Stimulated activated CD8-positive, alpha-beta memory T cell treated with anti-CD3 and anti-CD28 coated beads, Interleukin-7, amount 100 ng/mL, for 48 hours (primary cell): ENCODE measurements around the gene SLC27A4.

Experiments
- DNase-seq, 2 donors: peaks; one replicate each; pipeline ENCODE4 v3.0.0-alpha.2; 2020; ENCODE audit warnings: low read depth in 1 of 2; ENCODE audit errors: extremely low read depth in 1 of 2

SLC27A4 gene

DNA sequence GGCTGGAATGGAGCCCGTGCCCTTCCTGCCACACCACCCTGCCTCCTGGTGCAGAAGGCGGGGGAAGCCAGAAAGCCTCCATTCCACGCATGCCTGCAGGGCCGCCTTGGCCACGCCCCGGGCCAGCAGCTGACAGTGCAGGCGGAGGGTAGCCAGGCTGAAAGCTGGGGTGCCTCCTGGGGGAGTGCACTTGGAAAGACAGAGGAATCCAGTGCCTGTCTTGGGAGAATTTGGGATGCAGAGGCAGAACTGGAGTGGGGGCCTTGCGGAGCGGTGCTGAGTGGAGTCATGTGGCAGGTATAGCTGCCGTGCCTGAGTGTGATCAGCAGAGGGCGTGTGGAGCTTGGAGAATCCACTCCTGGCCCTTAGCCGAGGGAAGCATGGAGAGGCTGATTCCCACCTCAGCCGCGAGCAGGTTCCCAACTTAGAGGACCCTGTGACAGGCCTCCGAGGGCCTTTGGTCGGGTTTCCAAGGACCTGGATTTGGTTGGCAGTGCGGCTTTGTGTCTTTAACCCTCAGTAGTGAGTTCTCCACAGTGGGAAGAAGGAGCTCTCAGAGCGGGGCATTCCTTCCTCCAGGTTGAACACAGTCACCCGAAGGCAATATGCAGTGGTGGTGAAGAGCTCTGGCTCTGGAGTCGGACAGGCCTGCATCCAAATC is 21.8 kb downstream of the SLC27A4 start:
- DNase-seq, result peak; percentile 20 to 52

DNA sequence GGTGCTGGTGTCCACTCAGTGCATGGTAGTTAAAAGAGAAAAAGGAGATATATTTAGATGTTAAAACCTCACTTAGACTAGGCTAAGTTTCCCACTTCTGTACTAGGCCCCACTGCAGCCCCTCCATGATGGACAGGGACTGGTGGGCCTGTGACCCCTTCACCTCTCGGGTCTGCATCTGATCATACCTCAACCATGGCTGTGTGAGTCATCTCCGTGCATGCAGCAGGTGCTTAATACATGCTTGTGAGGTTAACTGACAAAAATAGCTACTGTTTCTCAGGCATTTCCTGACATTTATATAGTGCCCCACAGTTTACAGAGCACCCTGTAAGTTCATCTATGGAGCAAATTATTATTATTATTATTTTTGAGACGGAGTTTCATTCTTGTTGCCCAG is 22.4 kb downstream of the SLC27A4 start:
- no peak for DNase-seq

DNA sequence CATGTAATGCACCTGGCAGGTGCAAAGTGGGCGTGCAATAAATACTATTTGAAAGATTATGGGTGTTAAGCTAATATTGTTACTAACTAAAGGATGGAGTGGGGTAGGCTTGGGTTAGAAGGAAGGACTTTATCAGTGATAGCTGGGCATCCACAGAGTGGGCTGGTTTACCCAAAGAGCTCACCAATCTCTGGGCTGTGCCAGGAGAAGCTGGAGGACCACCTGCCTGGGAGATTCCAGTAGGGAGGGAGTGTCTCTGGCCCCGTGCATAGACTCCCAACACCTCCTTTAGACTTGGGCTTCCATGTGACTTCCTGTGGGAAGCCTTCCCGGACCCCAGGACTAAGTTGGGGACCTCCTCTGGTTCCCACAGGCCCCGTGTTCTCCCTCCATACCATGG is 25.2 kb downstream of the SLC27A4 start:
- no peak for DNase-seq

DNA sequence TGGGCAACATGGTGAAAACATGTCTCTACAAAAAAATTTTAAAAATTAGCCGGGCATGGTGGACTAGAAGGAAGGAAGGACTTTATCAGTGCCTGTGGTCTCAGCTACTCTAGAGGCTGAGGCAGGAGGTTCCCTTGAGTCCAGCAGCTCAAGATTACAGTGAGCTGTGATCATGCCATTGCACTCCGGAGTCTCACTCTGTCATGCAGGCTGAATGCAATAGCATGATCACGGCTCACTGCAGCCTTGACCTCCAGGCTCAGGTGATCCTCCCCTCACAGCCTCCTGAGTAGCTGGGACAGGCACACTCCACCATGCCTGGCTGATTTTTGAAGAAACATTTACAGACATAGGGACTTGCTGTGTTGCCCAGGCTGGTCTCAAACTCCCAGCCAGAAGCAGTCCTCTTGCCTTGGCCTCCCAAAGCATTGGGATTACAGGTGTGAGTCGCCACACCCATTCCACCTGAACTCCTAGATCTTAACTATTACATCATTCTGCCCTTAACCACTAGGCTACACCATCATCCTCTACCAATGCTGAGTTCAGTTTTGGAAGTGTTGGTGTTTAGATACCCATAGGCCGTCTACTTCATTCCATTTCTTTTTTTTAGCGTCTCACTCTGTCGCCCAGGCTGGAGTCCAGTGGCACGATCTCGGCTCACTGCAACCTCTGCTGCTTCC is 28.8 kb downstream of the SLC27A4 start:
- DNase-seq, result no peak

DNA sequence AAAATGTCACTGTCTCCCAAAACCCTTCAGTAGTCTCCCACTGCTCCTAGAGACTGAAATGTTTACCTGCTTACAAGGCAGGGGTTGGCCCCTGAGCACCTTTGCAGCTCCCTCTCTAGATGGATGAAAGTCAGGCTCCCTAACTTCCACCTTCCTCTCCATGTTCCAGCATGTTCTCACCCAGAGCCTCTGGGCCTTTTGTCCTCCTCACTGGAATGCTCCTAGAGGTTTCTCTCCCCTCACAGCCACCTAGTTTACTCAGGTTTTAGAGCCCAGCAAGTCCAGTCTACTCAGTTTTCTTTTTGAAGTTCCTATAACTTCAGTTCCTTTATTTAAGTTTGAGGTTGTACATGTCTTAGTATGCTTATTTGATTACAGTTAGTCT is 30.0 kb downstream of the SLC27A4 start:
- DNase-seq, result no peak

DNA sequence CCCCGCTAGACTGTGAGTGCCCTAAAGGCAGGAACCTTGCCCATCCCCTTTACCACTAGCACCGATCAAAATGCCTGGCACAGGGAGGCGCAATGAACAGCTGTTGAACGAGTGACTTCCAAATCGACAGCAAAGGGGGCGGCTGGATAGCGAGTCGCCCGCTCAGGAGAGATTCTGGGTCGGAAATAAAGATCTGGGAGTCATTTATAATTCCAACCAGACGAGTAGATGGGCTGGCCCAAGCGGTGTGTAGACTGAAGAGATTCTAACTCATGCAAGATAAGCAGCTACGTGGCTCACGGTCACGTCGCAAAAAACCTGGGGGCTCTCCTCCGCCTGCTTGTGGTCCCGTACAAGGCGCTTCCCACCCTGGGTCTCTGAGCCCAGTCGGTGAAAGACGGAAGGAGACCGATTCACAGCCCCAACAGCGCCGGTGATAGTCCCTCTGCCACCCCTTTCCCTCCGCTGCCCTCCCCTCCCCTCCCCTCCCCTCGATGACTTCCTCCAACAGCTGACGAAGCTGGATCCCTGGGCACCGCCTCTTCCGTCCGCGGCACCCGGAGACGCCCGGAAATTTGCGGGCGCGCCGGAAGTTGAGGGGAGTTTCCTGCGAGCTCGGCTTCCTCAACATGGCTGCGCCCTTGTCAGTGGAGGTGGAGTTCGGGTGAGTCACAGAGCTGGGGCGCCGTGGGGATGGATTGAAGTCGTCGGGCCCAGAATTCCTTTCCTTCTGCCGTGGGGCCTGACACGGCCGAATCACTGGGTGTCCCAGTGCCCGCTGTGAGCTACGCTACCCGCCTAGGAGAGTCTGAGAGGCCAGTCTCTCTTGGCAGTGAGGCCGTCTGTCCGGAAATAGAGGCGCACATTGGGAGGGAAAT is 30.7 kb downstream of the SLC27A4 start, which contains the start of gene URM1:
URM1 (plus strand) TSS at position 623 of the 878 bp plus-strand sequence; CDS start at position 630, 7 bp downstream.
- peak; percentile 93 to 96 for DNase-seq

DNA sequence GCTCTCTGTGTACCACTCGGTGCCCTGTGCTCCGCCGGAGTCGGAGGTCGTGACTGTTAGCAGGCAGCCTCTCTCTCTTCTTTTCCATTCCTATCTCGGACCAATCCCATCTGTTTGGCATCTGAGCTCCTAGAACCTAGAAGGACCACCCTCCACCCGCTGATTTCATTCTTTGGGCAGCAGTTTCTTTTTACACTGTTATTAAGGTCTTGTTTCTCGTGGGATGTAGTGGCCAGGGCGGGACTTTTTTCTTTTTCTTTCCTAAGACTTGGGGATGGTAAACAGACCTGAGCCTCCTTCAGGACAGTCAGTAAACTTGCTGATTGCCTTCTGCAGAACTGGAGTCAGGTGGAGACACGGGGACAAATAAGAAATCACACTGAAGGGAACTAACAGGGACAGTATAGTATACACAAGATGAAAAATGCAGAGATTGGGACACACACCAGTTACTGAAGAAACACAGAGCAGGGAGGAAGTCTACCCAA is 31.3 kb downstream of the SLC27A4 start:
- DNase-seq, result no peak

DNA sequence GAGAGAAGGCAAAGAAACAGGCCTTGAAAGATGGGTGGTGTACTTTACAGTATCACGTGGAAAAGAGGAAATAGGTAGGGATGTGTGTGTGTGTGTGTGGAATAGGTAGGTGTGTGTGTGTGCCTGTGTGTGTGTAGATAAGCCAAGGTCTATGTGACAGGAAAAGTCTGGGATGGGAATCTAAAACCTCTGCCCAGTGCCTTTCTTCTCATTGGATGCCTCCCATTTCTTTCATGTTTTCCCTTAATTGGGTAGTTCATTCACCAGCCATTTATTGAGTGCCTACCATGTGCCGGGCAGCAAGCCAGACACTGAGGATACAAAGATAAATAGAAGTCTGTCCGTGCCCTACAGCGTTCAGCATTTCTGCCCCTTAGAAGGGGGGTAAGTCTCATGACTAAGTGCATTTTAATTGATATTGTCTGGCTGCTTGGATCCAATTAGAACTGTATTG is 31.9 kb downstream of the SLC27A4 start:
- DNase-seq, result no peak

DNA sequence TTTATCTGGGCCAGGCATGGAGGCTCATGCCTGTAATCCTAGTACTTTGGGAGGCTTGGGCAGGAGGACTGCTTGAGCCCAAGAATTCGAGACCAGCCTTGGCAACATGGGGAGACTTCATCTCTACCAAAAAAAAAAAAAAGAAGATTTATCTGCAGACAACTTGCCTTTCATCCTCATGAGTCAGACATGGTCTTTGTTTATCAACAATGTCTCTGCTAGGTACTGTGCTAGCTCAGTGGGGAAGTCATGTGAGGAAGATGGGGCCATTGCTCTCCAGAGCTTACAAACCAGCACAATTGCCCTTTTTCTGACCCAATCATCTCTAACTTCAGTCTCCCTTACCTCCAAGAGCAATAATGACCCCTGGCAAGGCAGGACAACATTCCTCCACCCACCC is 32.5 kb downstream of the SLC27A4 start:
- DNase-seq, result no peak

DNA sequence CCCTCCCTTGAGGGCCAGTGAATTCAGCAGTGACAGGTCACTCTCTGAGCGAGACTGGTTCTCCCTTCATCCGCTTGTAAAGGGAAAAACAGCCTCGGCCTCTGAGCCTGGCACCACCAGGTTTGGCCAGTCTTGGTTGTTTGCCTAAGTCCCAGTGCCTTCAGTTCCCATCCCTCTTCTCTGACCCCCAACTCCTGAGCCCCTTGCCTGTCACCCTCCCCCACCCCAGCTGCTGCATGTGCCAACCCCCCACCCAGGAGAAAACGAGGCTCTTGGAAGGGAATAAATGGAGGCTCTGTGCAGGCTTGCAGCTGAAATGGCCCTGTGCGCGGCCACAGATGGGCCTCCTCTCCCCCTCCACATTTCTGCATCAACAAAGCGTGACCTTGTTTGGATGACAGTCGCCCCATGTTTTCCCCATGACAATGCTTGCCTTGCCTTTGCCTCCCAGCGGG is 33.9 kb downstream of the SLC27A4 start:
- no peak for DNase-seq

DNA sequence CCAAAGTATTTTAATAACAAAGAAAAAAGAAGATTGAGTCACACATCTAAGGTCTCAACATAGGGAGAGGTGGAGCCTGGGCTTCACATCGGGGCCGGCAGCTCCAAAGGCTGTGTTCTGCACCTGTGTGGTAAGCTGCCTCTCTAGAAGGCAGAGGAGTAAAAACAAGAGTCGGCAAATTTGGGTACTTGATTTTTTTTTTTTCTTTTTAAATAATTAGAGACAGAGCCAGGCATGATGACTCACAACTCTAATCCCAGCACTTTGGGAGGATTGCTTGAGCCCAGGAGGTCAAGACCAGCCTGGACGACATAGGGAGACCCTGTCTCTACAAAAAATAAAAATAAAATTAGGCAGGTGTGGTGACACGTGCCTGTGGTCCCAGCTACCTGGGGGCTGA is 35.5 kb downstream of the SLC27A4 start:
- no peak for DNase-seq

DNA sequence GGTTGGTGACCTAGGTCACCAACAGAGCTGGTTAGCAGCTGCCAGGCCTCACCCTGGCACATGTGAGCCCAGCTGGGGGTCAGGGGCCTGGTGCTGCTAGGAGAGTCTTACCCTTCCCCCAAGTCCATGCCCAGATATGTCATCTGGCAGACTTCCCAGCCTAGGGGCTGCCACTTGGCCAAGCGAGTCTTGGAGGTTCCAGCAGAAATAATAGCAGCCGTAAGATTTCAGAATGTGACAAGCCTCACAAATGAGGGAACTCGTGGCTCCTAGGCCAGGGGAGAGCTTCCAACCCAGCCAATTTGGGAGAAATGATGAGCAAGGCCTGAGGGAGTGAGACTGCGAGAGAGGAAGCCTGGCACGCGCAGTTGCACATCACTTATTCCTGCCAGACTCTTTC is 41.9 kb downstream of the SLC27A4 start:
- DNase-seq, result no peak

DNA sequence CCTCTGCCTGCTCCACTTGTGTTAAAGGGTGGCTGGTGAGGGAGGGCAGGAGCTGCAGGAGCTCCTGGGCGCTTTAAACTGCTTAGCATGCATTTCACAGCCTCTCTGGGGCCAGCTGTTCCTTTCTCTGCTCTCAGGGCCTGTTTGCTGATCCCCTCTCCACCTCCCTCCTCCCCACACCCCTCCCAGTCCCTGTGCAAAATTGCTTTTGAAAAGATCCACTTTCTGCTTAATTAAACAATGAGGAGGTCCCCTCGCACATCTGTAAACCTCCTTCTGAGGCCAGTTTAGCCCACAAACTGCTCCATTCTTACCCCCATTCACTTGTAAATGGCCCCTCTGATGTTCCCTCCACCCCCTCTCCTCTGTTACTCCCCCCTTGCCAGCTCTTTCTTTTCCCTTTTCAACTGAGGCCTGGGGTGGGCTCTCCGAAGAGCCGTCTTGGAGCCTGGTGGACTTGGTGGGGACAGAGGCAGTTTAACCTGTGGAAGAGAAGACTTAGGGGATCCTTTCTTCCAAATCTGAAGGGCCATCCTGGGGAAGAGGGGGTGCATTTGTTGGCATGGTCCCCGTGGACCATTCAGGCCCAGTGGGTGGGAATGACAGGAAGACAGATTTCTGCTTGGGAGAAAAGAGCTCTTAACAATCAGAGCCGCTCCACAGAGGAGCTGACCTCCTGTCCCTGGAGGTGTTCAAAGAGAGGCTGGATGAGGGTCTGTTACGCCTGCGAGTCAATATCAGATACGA is 42.9 kb downstream of the SLC27A4 start:
- DNase-seq, result no peak

DNA sequence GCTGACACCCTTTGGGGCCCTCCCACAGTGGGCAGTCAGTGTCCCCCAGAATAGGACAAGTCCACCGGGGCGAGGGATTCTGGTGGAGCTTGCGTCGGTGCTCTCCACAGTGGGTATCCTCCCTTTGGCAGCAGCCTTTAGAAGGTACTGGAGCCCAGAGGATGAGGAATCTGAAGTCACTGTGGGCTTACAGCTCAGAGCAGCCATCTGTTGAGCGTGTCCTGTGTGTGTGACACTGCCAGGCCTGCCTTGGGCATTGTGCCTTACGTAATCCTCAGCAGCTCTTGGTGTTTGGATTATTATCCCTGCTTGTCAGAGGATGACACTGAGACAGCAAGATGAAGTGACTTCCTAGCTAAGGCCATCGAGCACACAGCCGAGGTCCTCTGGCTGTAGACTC is 43.5 kb downstream of the SLC27A4 start:
- DNase-seq, result no peak

DNA sequence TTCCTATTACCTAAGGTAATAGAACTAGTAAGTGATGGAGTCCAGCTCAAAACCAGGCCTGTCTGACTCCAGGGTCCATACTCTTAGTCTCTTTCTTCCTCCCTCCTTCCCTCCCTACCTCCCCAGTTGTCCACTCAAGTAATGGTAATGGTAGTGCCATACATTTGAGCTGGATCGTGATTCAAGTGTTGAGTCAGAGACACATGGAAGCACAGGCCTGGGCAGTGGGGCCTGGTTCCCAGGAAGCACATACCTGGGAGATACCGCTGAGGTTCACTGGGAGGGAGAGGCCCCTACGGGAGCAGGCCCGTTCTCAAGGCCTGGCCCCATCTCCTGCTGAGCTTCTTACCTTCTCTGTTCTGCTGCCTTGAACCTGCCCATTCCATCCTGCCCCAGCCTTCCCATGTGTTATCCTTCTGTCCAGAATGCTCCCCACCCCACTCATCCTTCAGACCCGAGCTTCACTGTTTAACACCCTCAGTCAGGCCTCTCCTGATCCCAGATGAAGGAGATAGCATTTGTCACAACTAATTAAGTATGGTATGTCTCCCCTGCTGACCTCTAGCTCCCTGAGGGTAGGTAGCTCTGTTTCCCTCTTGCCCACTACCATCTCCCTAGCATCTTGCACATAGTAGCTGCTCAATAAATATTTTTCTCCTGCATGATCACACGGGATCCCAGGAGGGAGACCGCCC is 44.6 kb downstream of the SLC27A4 start:
- DNase-seq, result no peak

DNA sequence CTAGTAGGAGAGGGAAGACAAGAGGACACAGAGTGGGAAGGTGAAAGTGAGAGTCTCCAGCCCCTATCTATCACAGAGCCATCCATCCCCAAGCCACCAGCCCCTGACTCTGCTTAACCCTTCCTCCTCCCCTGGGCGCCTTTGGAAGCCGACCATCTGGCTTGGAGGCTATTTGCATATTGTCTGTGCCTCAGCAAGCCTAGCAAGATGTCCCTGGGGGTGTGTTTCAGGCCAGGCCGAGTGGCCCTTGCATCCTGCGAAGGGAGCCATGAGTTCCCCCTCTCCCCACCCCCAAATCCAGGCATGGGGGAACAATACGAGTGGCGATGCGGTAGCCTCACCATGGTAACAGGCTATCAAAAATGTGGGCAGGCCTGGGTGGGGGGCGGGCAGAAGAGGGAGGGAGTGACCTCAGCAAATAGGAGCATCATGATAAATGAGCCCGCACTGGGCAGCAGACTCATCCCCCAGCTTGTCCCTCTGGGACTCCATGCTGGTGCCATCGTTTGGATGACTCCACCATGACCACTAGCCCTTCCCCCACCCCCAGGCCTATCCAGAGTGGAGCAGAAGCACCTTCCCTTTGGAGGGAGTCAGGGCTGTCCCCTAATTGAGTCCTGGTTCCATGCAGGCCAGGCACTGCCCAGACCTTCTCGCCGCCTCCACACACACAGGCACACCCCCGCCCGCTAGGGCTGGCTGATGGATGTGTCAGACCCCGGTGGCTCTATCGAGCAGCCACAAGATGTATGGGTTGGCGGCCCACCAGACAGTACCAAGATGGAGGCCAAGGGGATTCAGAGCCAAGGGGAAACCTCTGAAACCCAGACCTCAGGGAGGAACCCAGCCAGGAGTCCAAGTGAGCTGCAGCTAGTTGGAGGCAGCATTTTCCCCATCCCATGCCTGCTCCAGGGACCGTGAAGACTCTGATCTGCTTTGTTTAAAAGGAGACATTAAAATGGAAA is 45.5 kb downstream of the SLC27A4 start:
- DNase-seq, result no peak

DNA sequence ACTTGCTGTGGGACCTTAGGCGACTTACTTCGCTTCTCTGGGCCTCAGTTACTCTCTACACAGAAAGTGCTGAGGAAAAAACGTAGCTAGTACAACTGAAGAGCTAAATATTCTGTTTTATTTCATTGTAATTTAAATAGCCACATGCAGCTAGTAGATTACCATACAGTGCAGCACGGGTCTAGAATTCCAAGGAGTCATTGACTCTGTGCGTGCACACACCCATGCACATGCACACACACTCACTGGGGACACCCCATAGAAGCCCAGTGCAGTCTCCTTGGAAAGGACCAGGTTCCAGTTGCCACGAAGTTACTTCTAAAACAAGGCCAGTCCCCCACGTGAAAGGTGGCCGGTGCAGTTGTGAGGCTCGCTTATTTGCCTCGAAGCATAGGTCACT is 47.8 kb downstream of the SLC27A4 start:
- DNase-seq, result no peak

DNA sequence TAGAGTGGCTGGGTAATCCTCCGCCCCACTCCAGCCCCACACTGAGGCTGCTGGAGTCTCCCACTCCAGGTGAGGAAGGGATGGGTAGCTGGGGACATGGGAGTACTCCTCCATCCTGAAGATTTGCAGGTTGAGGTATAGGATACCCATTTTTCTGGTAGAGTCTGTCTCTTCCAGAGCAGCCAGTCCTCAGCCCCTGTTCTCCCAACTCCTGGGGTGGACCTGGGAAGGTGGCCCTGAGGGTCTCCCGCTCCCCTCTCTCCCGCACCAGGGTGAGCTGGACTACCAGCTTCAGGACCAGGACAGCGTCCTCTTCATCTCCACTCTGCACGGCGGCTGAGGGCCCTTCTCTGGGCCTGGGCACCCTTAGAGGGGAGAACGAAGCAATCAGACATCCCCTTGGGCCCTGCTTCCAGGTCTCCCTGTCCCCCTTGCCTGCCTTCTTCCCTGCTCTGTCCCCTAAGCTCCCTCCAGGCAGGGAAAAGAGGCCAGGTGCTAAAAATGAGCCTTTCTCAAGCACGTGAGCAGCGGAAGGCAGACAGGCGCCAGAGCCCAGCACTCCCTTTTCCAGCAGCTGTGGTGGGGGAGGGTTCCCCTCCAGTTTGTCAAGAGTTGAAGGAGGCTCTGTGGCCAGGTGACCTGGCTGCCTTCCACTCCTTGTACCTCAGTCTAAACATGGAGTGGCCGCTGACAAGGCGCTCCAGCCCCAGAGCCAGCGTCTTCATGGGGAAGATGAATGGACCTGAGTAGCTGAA is 49.2 kb downstream of the SLC27A4 start:
- no peak for DNase-seq
